Glutamatergic neuron (in vitro differentiated cells): ENCODE results near the gene KBTBD7. TPM values are rescaled to one million over a fixed set of nuclear protein-coding genes. Genes with fewer than 3 reads are reported as not detected.

Experiments
- DNase-seq: peaks from one replicate; pipeline ENCODE4 v3.0.0; 2022
- H3K27ac Mint-ChIP-seq: one replicate; pipeline ENCODE4 v1.8.0; 2020; ENCODE audit warnings: mild to moderate bottlenecking, mixed read lengths, inconsistent platforms; ENCODE audit not compliant: unreplicated experiment
- H3K27me3 Mint-ChIP-seq: one replicate; pipeline ENCODE4 v1.8.0; 2020; ENCODE audit warnings: mild to moderate bottlenecking, moderate library complexity, mixed read lengths, inconsistent platforms; ENCODE audit not compliant: unreplicated experiment
- H3K36me3 Mint-ChIP-seq: one replicate; pipeline ENCODE4 v1.8.0; 2020; ENCODE audit warnings: mild to moderate bottlenecking, mixed read lengths, inconsistent platforms; ENCODE audit not compliant: unreplicated experiment
- H3K4me1 Mint-ChIP-seq: one replicate; pipeline ENCODE4 v1.8.0; 2020; ENCODE audit warnings: mild to moderate bottlenecking, low read depth, mixed read lengths, inconsistent platforms; ENCODE audit not compliant: unreplicated experiment
- H3K4me3 Mint-ChIP-seq: one replicate; pipeline ENCODE4 v1.8.0; 2020; ENCODE audit warnings: mild to moderate bottlenecking, mixed read lengths, inconsistent platforms; ENCODE audit not compliant: unreplicated experiment
- H3K9me3 Mint-ChIP-seq: one replicate; pipeline ENCODE4 v1.8.0; 2020; ENCODE audit warnings: mild to moderate bottlenecking, moderate library complexity, mixed read lengths, inconsistent platforms; ENCODE audit not compliant: unreplicated experiment
- CTCF ChIP-seq: fragments of 200-600 bp; sonication (generic); IDR thresholded peaks from one replicate; pipeline ENCODE4 v1.5.0; 2021; ENCODE audit not compliant: partially characterized antibody, unreplicated experiment
- total RNA-seq: library from RNA; stranded (reverse); fragmentation: NEBNext Ultra II Directional; extraction: Animal tissue kit (Norgen Biotek cat#: 25700); gene quantifications from one replicate; pipeline ENCODE4 v1.2.1, GENCODE V29; 2021; ENCODE audit not compliant: unreplicated experiment

Gene KBTBD7
- total RNA-seq, 1 donor from 2014 or later = 7.2 TPM

DNA sequence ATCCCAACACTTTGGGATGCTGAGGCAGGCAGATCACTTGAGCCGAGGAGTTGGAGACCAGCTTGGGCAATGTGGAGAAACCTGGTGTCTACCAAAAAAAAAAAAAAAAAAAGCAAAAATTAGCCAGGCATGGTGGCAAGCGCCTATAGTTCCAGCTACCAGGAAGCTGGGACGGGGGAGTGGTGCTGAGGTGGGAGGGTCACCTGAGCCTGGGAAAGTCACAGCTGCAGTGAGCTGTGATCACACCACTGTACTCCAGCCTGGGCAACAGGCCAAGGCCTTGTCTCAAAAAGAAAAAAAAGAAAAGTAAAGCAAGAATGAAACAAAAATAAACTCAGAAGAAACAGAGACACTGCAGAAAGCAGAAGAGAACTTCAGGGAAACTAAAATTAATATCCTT lies 37.4 kb upstream of the KBTBD7 start:
- H3K9me3 Mint-ChIP-seq = no peaks in the 10 kb centered on the region
- no peaks in the 10 kb centered on the region for H3K36me3 Mint-ChIP-seq
- no peak overlapping the region for H3K27ac Mint-ChIP-seq
- H3K4me1 Mint-ChIP-seq = peaks cover 4% of the 10 kb centered on the region
- DNase-seq = no peak
- H3K4me3 Mint-ChIP-seq = no peak overlapping the region
- no peaks in the 10 kb centered on the region for H3K27me3 Mint-ChIP-seq
- no peak for TF ChIP-seq CTCF

DNA sequence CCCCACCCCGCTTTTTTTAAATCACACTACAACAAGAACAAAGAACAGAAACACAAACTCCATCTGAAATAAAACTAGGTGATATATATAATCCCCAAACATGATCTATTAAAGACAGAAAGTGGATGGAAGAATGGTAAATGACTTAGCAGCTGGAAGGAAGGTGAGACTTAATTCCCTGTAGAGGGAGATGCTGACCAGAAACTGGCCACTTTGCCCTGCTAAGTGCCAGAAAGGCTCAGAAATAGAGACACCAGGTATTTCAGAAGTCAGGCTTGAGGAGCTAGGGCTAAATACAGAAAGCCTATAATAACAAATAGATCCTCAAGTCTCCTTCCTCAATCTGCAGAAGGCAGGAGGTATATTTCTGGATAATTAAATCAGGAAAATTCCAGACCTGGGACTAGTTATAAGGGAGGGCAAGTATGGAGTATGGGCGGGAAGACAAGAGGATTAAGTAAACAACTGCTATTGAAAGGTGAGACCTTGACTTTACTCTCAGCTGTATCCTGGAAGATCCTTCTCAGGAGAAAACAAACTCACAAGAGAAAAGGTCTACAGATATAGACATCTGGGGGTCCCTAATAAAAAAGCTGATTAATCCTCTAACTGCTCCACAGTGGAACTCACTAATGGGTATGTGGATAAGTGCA lies 36.8 kb upstream of the KBTBD7 start:
- no peak for TF ChIP-seq CTCF
- Mint-ChIP-seq H3K27ac (no peak overlapping the region), H3K4me1 (peaks cover 4% of the 10 kb centered on the region), H3K27me3 (no peaks in the 10 kb centered on the region), H3K9me3 (no peaks in the 10 kb centered on the region), H3K36me3 (no peaks in the 10 kb centered on the region), H3K4me3 (no peak overlapping the region)
- no peak for DNase-seq

DNA sequence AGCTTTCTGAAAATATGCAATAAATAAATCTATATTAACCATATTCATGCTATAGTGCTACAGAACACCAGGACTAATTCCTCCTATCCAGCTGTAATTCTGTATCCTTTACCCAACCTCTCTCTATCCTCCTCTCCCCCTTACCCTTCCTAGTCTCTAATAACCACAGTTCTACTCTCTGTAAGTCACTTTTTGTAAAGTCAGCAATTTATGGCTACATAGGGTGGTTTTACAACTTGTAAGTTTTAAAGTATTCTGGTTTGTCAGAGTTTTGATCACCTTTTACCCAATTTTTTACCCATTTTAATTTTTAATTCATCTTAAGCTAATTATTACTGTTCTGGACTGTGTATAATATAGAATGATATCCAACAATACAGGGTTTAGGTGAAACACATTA lies 35.0 kb upstream of the KBTBD7 start:
- no peak overlapping the region for H3K27ac Mint-ChIP-seq
- peaks cover 4% of the 10 kb centered on the region for H3K4me1 Mint-ChIP-seq
- no peaks in the 10 kb centered on the region for H3K36me3 Mint-ChIP-seq
- H3K27me3 Mint-ChIP-seq = no peaks in the 10 kb centered on the region
- DNase-seq = no peak
- H3K9me3 Mint-ChIP-seq = no peaks in the 10 kb centered on the region
- H3K4me3 Mint-ChIP-seq = no peak overlapping the region
- TF ChIP-seq CTCF = no peak

DNA sequence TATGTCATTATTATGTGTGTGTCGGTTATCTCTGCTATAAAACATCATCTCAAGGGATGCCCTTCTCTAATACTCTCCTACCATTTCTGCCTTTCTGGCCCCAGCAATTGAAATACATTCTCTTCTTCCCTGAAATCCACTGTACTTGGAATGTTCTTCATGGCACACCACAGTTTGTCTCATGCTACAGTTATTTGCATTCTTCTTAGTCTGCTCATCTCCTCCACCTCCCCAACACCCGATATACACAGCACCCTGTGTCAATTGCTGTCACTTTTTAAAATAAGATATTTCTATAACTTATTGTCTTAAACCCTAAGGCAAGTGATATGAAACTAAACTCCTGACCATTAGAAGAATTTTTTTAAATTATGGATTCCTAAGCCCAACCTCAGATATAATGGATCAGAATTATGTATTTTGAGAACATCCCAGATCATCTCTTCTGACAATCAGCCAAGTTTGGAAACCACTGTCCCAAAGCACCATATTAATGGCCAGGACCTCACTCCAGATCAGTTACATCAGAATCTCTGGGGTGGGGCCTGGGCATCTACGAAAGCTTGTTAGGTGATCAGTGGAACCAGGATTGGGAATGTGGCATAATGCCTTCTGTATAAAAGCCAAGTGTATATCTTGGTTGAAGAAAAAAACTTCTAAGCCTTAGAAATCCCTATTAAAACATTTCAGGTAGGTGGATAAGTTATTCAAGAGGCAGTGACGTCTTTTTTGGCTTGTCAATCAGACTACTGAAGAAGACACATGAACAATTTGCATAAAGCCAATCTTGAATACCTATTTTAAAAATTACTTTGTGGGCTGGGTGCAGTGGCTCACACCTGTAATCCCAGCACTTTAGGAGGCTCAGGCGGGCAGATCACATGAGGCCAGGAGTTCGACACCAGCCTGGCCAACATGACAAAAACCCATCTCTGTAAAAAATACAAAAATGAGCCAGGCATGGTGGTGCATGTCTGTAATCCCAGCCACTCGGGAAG lies 30.0 kb upstream of the KBTBD7 start:
- DNase-seq = no peak
- no peaks in the 10 kb centered on the region for H3K27me3 Mint-ChIP-seq
- H3K4me3 Mint-ChIP-seq = no peak overlapping the region
- no peaks in the 10 kb centered on the region for H3K4me1 Mint-ChIP-seq
- H3K36me3 Mint-ChIP-seq = no peaks in the 10 kb centered on the region
- H3K27ac Mint-ChIP-seq = no peak overlapping the region
- TF ChIP-seq CTCF = no peak
- H3K9me3 Mint-ChIP-seq = no peaks in the 10 kb centered on the region

DNA sequence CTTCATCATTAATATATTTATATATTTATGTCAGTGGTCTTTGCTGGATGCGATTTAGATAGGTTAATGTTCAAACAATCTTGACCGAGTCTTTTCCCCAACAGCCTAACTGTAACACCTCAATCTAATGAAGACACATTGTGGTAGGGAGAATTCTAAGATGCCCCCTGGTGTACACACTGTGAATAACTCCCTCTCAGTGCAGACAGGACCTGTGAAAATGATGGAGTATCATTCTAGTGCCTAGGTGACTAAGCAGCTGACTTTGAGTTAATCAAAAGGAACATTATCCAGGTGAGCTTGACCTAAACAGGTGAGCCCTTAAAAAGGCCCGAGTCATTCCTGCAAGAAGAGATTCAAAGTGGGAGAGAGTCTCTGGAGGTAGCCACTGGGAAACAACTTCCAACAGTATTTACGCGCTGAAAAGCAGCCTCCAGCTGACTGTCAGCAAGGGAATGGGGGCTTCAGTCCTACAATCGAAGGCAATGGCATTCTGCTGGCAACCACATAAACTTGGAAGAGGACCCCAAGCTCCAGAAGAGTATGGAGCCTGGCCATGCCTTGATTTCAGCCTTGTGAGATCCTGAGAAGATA lies 28.0 kb upstream of the KBTBD7 start:
- Mint-ChIP-seq H3K4me3 (no peak overlapping the region), H3K4me1 (no peaks in the 10 kb centered on the region), H3K27ac (no peak overlapping the region), H3K36me3 (no peaks in the 10 kb centered on the region), H3K9me3 (no peaks in the 10 kb centered on the region), H3K27me3 (no peaks in the 10 kb centered on the region)
- TF ChIP-seq CTCF = peak; percentile 90
- DNase-seq = peak; percentile 45
